ENCODE data around the gene PTPDC1.

DNA sequence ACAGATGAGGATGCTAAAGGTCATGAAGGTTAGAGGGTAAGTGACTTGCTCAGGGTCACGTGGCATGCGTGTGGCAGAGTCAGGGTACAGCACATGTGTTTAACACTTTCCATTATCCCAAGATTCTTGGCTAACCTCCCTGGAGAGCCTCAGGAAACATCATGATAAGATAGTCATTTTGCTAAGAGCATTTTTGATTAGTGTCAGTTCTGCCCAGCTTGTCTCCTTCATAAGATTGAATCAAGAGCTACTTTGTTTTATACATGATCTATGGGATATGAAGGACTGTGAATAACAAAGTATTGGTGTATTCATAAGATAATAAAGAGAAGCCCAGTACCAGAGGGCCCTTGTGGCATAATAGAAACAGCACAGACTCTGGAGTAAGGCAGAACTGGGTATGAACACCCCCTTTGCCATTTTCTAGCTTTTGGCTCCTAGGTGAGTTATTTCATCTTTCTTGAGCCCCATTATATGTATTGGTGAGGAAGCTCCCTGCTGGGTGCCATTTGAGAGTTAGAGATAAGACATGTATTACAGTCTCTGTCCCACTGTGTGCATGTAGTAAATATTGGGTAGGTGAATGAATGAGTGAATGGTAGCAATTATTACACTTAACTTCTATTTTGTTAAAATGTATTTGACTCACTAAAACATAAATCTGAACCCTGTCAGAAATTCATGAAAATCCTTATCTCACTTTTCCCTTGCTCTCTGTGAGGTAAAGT, 16.1 kb downstream of the PTPDC1 start:
- TF ChIP-seq GATA1 (IDR thresholded peaks at IDR 0.05; ENCODE audit: low read depth, low read length) = no peak
- no peak for TF ChIP-seq POLR2A (IDR thresholded peaks at IDR 0.05; ENCODE audit: low read length)
